Left cardiac atrium (tissue), 4 donors: Measurements from ENCODE around the gene ZNF777. TPM values are rescaled to one million over a fixed set of nuclear protein-coding genes. Genes with fewer than 3 reads are reported as not detected.
"Not testable (repeated sequence)": the region's sequence is repeated elsewhere in the genome, so short reads cannot be mapped to it uniquely, and the experiment has no call there.

Experiments used
- ATAC-seq, 2 donors: fragments of 200-7000 bp; cut with Tn5 transposase; one replicate each; pipeline ENCODE4 v1.9.1; 2020; ENCODE audit warnings: mild to moderate bottlenecking in 2 of 2, moderate library complexity in 2 of 2
- DNase-seq: peaks from one replicate; pipeline ENCODE4 v3.0.0-alpha.2; 2020
- intact Hi-C, 2 donors: fragments of 100-400 bp; cut with DNase I; formaldehyde crosslinking; loops; one replicate each; pipeline versions ENCODE4 v1.14.1 to v1.15.1; 2022 to 2023
- long read RNA-seq: library from polyadenylated mRNA; unstranded; transcript quantifications from one replicate; pipeline ENCODE4 v2.0.0, GENCODE V29; 2021
- total RNA-seq, 2 donors: library from RNA; stranded (reverse); fragmentation: NEBNext Ultra II Directional; extraction: Animal tissue kit (Norgen Biotek cat#: 25700); gene quantifications; one replicate each; pipeline ENCODE4 v1.2.1, GENCODE V29; 2021
- donor health status: DM: no; HTN: yes; CAD: no.
- donor health status: DM: no; HTN: yes; CAD: no; lungs with severe emphysema.
- donor health status: DM: yes; HTN: yes; CAD: no.
- donor health status: Dilated cardiomyopathy.

Gene ZNF777
- total RNA-seq: 1 to 10 TPM; 6.6 to 7.5 TPM
- long read RNA-seq: 0 reads

- DNase-seq (peak; percentile 87), ATAC-seq (peak; percentile 98 to 99)
- intact Hi-C loops: no loop called here
Measured at GRCh38 chr7:149460493-149461277, at the start of gene ZNF777. TSS of gene ZNF777 (minus strand) at chr7:149461062. CDS start at chr7:149456022, 5,040 bp downstream.

GRCh38 chr7:149510248-149510647, 49.4 kb upstream of the ZNF777 start:
- intact Hi-C loops: no loop called here
- DNase-seq (no peak), ATAC-seq (no peak)

GRCh38 chr7:149509774-149510173, 48.9 kb upstream of the ZNF777 start:
- ATAC-seq (no peak), DNase-seq (no peak)
- intact Hi-C loops: no loop called here

- no peak for ATAC-seq
- intact Hi-C loops: no loop called here
- no peak for DNase-seq
Measured at GRCh38 chr7:149505551-149505950, 44.7 kb upstream of the ZNF777 start.

- intact Hi-C loops: no loop called here
- ATAC-seq (no peak), DNase-seq (no peak)
Measured at GRCh38 chr7:149501651-149502050, 40.8 kb upstream of the ZNF777 start.

GRCh38 chr7:149500910-149501309, 40.0 kb upstream of the ZNF777 start:
- intact Hi-C loops: no loop called here
- DNase-seq (no peak), ATAC-seq (no peak)

- intact Hi-C loops: no loop called here
- ATAC-seq (no peak), DNase-seq (no peak)
Measured at GRCh38 chr7:149500201-149500600, 39.3 kb upstream of the ZNF777 start.

- intact Hi-C loops: loop anchor here in 1 of 2 donors (5.0 kb wide), 1 partner anchor 72 kb away; no protein-coding TSS in a partner anchor
- no peak for DNase-seq
- ATAC-seq: no peak
Measured at GRCh38 chr7:149498811-149499210, 37.9 kb upstream of the ZNF777 start.

GRCh38 chr7:149497467-149498261, 36.8 kb upstream of the ZNF777 start, which contains the start of gene ZNF746:
TSS of gene ZNF746 (minus strand) at chr7:149497809. CDS start at chr7:149497536, 273 bp downstream.
- DNase-seq (peak; percentile 90), ATAC-seq (peak; percentile 92)
- intact Hi-C loops: loop anchor here in 1 of 2 donors (5.0 kb wide), 1 partner anchor 70 kb away; no protein-coding TSS in a partner anchor

GRCh38 chr7:149496642-149497391, 36.0 kb upstream of the ZNF777 start:
- intact Hi-C loops: loop anchor here in 1 of 2 donors (5.0 kb wide), 1 partner anchor 70 kb away; no protein-coding TSS in a partner anchor
- ATAC-seq: peak; percentile 48 to 55
- DNase-seq: peak; percentile 76

- intact Hi-C loops: loop anchor here in 1 of 2 donors (5.0 kb wide), 1 partner anchor 69 kb away; no protein-coding TSS in a partner anchor
- ATAC-seq (peak; percentile 45 to 56), DNase-seq (peak; percentile 87)
Measured at GRCh38 chr7:149495785-149496641, 35.2 kb upstream of the ZNF777 start.

GRCh38 chr7:149494738-149495368, 34.0 kb upstream of the ZNF777 start:
- intact Hi-C loops: loop anchor here in 1 of 2 donors (5.0 kb wide), 1 partner anchor 68 kb away; no protein-coding TSS in a partner anchor
- no peak for DNase-seq
- no peak for ATAC-seq

- DNase-seq, intact Hi-C loops, ATAC-seq: not testable (repeated sequence)
Measured at GRCh38 chr7:149493975-149494374, 33.1 kb upstream of the ZNF777 start.

- intact Hi-C loops: no loop called here
- ATAC-seq (no peak), DNase-seq (no peak)
Measured at GRCh38 chr7:149493366-149493765, 32.5 kb upstream of the ZNF777 start.

GRCh38 chr7:149490083-149490760, 29.4 kb upstream of the ZNF777 start:
- no peak for ATAC-seq
- DNase-seq: no peak
- intact Hi-C loops: no loop called here

- ATAC-seq: peak in 1 of 2 donors; percentile 53
- DNase-seq: no peak
- intact Hi-C loops: no loop called here
Measured at GRCh38 chr7:149489391-149490024, 28.6 kb upstream of the ZNF777 start.

- intact Hi-C loops: no loop called here
- ATAC-seq (no peak), DNase-seq (no peak)
Measured at GRCh38 chr7:149479568-149479967, 18.7 kb upstream of the ZNF777 start.
